Measurements from ENCODE around the gene ERBB2. TPM values are rescaled to one million over a fixed set of nuclear protein-coding genes. Genes with fewer than 3 reads are reported as not detected.

Gene ERBB2
- total RNA-seq, 1 donor from 2014 or later = 75.2 TPM

- peak overlapping the region; percentile 88 for H3K4me2 ChIP-seq
- H3K9ac ChIP-seq = peak overlapping the region; percentile 80
- peaks cover 67% of the 10 kb centered on the region for H3K79me2 ChIP-seq (ENCODE audit: low read depth)
- H3K27ac ChIP-seq = peak overlapping the region; percentile 26
- peaks cover 50% of the 10 kb centered on the region for H3K4me1 Mint-ChIP-seq
- no peaks in the 10 kb centered on the region for H3K9me3 Mint-ChIP-seq
- peaks cover 46% of the 10 kb centered on the region for H4K20me1 ChIP-seq (ENCODE audit: low read depth)
- peaks cover 63% of the 10 kb centered on the region for H3K4me1 ChIP-seq
- H2AFZ ChIP-seq (replicated peaks) = peak overlapping the region; percentile 0
- no peaks in the 10 kb centered on the region for H3K9me3 ChIP-seq (ENCODE audit: low read depth)
- peak; percentile 77 for DNase-seq (ENCODE audit: low spot score)
- peak overlapping the region; percentile 96 for H3K4me3 ChIP-seq
- H3K27ac Mint-ChIP-seq = no peak overlapping the region
- H3K4me3 Mint-ChIP-seq = peak overlapping the region; percentile 99
- no peaks in the 10 kb centered on the region for H3K36me3 ChIP-seq
- peaks cover 48% of the 10 kb centered on the region for H3F3A ChIP-seq (ENCODE audit: low read depth)
- TF ChIP-seq CTCF (IDR thresholded peaks at IDR 0.05) = peak; percentile 17
- no peak for TF ChIP-seq EZH2phosphoT487 (IDR thresholded peaks at IDR 0.05)
- no peak for TF ChIP-seq EZH2 (IDR thresholded peaks at IDR 0.05)
- H3K27me3 ChIP-seq = no peaks in the 10 kb centered on the region
- H3K27me3 Mint-ChIP-seq (ENCODE audit: insufficient read depth, low read depth) = peaks cover 10% of the 10 kb centered on the region
- peaks cover 2% of the 10 kb centered on the region for H3K36me3 Mint-ChIP-seq
Observed at GRCh38 chr17:39700148-39700987, 504 bp downstream of the ERBB2 start.

- Histone ChIP-seq H2AFZ (replicated peaks) (no peak overlapping the region), H3F3A (ENCODE audit: low read depth) (peaks cover 40% of the 10 kb centered on the region), H3K9ac (peak overlapping the region; percentile 80), H3K79me2 (ENCODE audit: low read depth) (peaks cover 75% of the 10 kb centered on the region), H3K27ac (no peak overlapping the region), H4K20me1 (ENCODE audit: low read depth) (peaks cover 54% of the 10 kb centered on the region), H3K4me1 (peaks cover 60% of the 10 kb centered on the region), H3K27me3 (no peaks in the 10 kb centered on the region), H3K9me3 (ENCODE audit: low read depth) (no peaks in the 10 kb centered on the region), H3K4me3 (peak overlapping the region; percentile 96), H3K36me3 (no peaks in the 10 kb centered on the region), H3K4me2 (peak overlapping the region; percentile 88)
- TF ChIP-seq CTCF (IDR thresholded peaks at IDR 0.05) (no peak), EZH2phosphoT487 (IDR thresholded peaks at IDR 0.05) (no peak), EZH2 (IDR thresholded peaks at IDR 0.05) (no peak)
- Mint-ChIP-seq H3K9me3 (no peaks in the 10 kb centered on the region), H3K4me3 (peak overlapping the region; percentile 99), H3K4me1 (peaks cover 42% of the 10 kb centered on the region), H3K27ac (peak overlapping the region; percentile 5), H3K36me3 (peaks cover 2% of the 10 kb centered on the region), H3K27me3 (ENCODE audit: insufficient read depth, low read depth) (peaks cover 10% of the 10 kb centered on the region)
- DNase-seq (ENCODE audit: low spot score) = peak; percentile 30
Observed at GRCh38 chr17:39701012-39701783, 1.3 kb downstream of the ERBB2 start.

- H3K9me3 ChIP-seq (ENCODE audit: low read depth) = no peaks in the 10 kb centered on the region
- no peaks in the 10 kb centered on the region for H3K9me3 Mint-ChIP-seq
- H3K27me3 ChIP-seq = no peaks in the 10 kb centered on the region
- TF ChIP-seq EZH2phosphoT487 (IDR thresholded peaks at IDR 0.05) (no peak), CTCF (IDR thresholded peaks at IDR 0.05) (no peak), EZH2 (IDR thresholded peaks at IDR 0.05) (no peak)
- H3K4me1 ChIP-seq = peaks cover 53% of the 10 kb centered on the region
- H4K20me1 ChIP-seq (ENCODE audit: low read depth) = peaks cover 58% of the 10 kb centered on the region
- H3F3A ChIP-seq (ENCODE audit: low read depth) = peaks cover 33% of the 10 kb centered on the region
- H3K4me3 Mint-ChIP-seq = peak overlapping the region; percentile 99
- H3K27ac ChIP-seq = no peak overlapping the region
- H3K36me3 ChIP-seq = no peaks in the 10 kb centered on the region
- no peak overlapping the region for H3K27ac Mint-ChIP-seq
- peaks cover 35% of the 10 kb centered on the region for H3K4me1 Mint-ChIP-seq
- no peak overlapping the region for H3K9ac ChIP-seq
- H3K36me3 Mint-ChIP-seq = peaks cover 2% of the 10 kb centered on the region
- peak; percentile 5 for DNase-seq (ENCODE audit: low spot score)
- H3K27me3 Mint-ChIP-seq (ENCODE audit: insufficient read depth, low read depth) = peaks cover 8% of the 10 kb centered on the region
- no peak overlapping the region for H2AFZ ChIP-seq (replicated peaks)
- peaks cover 79% of the 10 kb centered on the region for H3K79me2 ChIP-seq (ENCODE audit: low read depth)
- peak overlapping the region; percentile 96 for H3K4me3 ChIP-seq
- H3K4me2 ChIP-seq = peak overlapping the region; percentile 88
Observed at GRCh38 chr17:39701784-39702422, 2.0 kb downstream of the ERBB2 start.

Data from neural progenitor cell (in vitro differentiated cells).